Inflammatory macrophage treated with lipopolysaccharide for 4 hours (primary cell): ENCODE results near the gene GOLGA6B.
"Not testable (repeated sequence)": the region's sequence is repeated elsewhere in the genome, so short reads cannot be mapped to it uniquely, and the experiment has no call there.

Experiments
- DNase-seq: peaks from one replicate; pipeline ENCODE4 v3.0.0-alpha.2; 2020

The GOLGA6B gene

DNA sequence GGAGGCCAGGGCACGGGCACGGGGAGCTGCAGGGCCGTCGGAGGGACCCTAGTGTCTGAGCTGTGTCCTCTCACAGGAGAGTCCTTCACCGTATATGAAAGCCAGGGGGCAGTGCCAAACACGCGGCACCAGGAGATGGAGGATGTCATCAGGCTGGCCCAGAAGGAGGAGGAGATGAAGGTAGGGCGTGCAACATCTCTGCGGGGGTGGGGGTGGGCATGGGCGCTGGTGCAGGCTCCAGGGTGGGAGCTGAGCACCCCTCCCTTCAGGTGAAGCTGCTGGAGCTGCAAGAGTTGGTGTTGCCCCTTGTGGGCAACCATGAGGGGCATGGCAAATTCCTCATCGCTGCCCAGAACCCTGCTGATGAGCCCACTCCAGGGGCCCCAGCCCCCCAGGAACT, 11.2 kb downstream of the GOLGA6B start:
- DNase-seq = not testable (repeated sequence)

DNA sequence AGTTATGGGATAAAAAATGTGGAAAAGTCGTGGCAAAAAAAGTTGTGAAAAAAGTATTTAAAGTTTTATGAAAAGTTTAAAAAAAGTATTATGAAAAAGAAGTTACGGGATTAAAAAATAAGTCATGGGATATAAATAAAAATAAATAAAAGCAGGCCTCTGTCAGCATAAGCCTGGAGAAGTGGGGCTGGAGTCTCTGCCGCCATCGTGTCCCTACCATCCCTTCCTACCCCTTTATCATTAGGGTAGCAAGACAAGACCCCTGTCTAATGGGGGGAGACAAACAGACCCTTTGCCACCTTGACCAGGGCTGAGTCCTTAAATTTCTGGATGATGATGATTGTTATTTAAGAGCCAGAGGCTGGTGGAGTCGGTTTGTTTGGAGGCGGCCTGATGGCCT, 15.3 kb downstream of the GOLGA6B start:
- not testable (repeated sequence) for DNase-seq

DNA sequence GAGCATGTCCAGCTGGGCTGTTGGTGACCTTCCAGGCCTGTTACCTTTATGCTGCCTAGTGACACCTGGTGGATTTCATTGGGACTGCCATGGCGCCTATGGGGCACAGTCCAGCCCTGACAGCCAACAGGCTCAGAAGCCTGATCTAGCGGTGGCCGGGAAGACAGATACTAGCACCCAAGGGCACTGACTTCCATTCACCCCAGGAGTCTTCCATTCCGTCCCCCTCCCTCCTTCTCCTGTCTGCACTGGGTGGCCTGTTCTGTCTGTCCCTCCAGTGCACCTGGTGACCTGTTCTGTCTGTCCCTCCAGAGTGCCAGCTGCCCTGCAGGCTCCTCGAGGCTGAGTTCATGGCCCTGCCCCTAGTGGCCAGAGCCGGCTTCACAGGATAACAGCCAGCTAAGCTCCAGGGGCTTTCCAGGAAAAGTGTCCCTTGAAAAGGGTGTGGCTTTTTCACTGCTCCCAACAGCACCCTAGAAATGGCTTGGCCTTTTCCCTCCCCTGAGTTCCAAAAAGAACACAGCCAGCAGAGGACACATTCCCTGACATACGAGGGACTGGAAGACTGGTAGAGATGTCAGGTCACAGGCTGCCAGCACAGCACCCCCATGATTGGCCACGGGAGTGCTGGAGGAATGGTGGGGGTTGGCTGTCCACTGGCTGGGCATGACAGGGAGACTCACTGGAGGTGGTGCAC, 16.3 kb downstream of the GOLGA6B start:
- peak; percentile 78 for DNase-seq

DNA sequence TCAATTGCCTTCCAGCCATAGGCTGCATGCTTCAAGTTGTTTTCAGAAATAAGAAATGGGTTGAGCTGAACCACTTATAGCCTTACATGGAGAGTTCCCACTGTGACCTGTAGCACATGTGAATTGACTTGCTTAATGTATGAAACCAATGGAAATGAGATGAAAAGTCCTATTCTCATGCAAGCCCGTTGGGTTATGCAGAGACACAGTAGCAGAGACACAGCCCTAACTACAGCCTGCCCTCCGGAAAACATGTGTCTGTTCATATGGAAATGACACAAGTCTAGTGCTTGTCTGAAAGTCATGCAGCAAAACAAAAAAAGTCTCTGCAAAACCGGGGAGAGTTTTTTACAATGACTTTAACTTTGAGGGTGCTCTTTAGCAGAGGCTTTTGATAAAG, 17.0 kb downstream of the GOLGA6B start:
- DNase-seq = no peak

DNA sequence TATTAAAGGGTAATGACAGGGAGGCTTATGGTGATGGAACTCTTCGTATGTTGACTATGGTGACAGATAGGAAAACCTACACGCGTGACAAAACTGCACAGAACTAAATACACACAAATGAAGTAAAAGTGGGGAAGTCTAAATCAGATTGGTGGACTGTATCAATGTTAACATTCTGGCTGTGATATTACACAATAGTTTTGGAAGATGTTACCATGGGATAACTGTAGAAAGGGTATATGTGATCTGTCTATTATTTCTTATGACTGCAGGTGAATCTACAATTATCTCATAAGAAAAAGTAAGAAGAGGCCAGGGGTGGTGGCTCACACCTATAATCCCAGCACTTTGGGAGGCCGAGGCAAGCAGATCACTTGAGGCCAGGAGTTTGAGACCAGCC, 22.3 kb downstream of the GOLGA6B start:
- DNase-seq = no peak

DNA sequence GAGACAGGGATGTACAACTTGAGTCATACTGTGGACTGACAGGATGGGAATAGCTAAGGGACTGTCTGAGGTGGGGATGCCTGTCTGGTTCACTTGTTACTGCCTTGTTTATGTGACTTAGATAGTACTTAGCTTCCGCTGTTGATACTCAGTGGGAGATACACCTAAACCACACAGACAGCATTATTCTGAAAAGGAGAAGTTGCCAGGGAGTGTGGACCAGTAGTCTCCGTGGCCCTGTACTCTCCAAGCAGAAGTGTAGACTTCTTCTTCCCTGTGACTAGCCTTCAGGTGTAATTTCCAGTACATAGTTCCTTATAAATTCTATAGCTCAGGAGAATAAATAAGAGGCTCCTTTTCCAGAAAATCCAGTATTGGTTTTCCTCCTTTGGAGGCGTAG, 26.4 kb downstream of the GOLGA6B start:
- DNase-seq = no peak

DNA sequence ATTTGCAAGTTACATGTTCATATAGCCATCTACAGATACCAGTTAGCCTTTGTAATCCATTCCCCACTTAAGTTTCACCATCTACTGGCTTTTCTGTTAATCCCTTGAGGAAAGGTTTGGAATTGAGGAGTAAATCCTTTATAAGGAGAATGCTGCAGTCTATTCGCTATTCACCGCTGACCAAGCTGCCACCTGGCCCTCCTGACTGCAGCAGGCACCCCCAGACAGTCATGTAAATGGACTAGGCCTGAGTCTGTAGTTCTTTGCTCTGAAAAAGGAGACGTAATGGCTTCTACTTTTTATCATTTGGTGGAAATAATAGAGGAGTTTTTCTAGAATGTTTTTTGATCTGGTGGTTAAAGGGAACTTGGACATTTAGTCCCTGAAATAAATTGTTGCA, 28.3 kb downstream of the GOLGA6B start:
- DNase-seq = no peak

DNA sequence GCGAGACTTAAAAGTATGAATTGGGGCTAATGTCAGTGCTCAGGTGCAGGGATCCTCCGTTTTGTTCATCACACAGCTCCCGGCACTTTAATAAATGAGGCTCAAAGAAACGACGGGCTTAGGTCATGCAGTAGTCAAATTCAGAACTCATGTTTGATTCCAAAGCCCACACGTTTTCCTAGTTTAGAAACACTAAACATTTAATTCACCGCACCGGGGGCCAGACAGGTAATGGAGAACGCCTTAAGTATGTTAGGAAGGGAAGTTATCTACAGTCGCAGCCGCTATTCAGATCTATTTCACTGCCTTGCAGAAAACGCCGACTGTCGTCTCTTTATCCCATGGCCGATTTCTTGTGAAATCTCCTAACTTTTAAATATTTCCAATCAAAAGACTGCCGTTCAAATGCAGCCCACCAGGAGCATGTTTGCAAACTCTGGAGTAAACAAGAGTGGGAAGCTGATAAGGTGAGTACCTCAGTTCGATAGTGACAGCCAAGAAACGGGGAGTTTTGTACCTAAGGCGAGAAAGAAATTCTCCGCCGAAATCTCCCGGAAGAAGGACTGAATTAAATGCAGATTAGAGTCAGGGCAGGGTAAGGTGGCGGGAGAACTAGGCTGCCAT, 30.9 kb downstream of the GOLGA6B start:
- no peak for DNase-seq

DNA sequence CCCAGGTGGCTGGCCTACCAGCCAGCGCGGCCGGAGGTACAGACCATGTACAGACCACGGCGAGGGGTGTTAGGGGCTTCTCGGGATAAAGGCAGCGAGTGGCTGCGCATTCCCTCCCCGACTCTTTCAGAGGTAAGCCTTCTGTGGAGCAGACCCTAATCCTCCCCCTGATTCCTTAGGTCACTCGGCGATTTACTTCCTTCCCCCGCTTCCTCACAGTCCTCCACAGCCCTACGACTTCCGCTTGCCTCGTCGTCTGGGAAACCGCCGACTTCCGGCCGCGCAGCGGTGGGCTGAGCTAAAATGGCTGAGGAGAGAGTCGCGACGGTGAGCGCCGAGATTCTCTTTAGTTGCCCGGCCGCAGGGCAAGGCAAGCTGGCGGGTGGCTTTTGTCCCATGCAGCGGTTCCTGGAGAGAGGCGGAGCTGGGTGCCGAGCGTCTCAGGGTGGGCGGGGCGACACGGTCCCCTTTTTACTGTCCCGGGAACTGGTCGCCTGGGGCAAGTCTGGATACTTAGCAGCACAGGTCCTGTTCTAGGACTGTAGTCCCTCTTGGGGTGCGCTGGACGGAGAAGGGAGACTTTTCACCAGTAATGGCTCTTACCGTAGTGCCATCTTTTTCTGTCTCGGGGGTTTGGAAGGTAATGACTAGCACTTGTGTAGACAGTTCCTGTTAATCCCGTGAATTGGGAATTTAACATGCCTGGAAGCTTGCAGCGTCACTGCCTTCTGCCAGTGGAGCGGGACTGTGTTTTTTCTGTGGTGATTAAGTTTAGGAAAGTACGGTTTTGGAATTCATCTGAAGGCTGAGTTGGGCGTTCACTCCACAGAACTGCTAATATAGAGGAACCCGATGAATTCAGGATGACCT, 31.7 kb downstream of the GOLGA6B start, which contains the start of the genes BBS4 and HIGD2B:
TSS of gene BBS4 (plus strand) at position 283 of the 870 bp plus-strand sequence. CDS start at position 304, 21 bp downstream.
TSS of gene HIGD2B (minus strand) at position 258 of the 870 bp plus-strand sequence. CDS start 9,808 bp downstream, outside the sequence.
- DNase-seq = peak; percentile 92

DNA sequence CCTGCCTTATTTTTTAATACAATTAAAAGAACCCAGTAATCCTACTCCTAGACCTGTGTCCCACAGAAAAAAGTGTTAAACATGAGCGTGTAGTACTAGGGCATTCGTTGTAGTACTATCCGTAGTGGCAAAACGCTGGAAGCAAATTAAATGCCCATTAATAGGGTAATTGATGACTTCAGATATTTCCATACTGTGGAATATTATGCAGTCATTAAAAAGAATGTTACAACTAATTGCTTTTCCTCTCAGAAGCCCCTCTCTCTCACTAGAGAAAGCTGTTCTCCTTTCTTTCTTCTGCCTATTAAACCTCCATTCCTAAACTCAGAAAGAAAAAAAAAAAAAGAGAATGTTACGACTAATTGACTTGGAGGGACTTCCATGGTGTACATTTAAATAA, 34.2 kb downstream of the GOLGA6B start:
- DNase-seq = no peak

DNA sequence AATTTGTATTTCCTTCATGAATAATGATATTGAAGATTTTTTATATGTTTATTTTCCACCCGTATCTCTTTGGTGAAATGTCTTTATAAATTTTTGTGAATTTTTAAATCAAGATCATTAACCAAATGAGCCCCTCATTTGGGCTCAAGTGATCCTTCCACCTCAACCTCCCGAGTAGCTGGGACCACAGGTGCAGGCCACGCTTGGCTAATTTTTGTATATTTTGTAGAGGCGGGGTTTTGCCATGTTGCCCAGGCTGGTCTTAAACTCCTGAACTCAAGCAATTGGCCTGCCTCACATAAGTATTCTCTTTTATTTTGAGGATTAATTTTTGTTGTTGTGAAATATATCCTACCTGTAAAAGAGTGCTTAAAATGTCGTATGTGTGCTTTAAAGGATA, 36.4 kb downstream of the GOLGA6B start:
- no peak for DNase-seq

DNA sequence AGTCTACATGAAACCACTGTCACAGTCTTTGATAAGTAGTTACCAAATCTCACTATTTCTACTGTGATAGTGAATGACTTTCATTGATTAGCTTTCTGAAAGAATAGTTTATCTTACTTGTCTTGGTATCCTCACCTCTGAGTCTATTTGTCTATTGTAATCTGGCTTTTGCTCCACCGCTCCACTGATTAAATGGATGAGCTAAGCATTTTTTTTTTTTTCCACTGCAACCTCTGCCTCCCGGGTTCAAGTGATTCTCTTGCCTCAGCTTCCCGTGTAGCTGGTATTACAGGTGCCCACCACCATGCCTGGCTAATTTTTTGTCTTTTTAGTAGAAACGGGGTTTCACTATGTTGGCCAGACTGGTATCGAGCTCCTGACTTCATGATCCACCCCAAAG, 44.4 kb downstream of the GOLGA6B start:
- no peak for DNase-seq

DNA sequence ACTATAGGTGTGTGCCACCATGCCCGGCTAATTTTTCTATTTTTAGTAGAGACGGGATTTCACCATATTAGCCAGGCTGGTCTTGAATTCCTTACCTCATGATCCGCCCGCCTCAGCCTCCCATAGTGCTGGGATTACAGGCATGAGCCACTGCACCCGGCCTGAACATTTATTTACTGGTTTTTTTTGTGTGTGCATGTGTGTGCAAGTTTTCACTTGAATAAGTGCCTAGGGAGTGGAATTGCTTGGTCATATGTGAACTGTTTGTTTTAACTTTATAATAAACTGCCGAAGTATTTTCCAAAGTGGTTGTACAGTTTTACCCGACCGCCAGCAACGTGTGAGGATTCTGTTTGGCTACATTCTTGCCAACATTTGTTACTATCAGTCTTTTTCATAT, 45.6 kb downstream of the GOLGA6B start:
- no peak for DNase-seq

DNA sequence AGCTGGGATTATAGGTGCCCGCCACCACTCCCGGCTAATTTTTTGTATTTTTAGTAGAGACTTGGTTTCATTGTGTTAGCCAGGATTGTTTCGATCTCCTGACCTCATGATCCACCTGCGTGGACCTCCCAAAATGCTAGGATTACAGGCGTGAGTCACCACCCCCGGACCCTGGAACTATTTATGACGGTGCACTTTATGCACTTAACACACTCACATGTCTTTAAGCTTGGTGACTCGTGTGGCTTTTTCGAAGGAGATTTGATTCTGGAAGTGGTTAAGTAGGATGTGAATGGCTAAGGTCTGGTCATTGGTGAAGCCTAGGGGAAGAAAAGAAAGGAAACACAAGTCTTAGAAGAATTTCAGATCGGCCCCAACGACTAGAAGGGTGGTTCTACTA, 51.8 kb downstream of the GOLGA6B start:
- DNase-seq = no peak

DNA sequence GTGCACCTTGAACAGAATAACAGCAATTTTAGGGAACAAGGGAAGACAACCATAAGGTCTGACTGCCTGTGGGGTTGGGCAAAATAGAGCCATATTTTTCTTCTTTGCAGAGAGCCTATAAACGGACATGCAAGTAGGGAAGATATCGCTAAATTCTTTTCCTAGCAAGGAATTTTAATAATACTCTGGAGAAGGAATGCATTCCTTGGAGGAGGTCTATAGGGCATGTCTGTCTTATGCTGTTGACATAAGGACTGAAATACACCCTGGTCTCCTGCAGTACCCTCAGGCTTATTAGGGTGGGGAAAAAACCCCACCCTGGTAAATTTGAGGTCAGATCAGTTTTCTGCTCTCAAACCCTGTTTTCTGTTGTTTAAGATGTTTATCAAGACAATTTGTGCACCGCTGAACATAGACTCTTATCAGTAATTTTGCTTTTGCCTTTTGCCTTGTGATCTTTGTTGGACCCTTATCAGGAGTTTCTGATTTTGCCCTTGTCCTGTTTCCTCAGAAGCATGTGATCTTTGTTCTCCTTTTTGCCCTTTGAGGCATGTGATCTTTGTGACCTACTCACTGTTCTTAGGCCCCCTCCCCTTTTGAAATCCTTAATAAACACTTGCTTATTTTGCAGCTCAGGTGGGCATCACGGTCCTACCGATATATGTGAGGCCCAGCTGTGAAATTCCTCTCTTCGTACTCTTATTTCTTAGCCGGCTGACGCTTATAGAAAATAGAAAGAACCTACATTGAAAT, 54.2 kb downstream of the GOLGA6B start:
- not testable (repeated sequence) for DNase-seq
